ENCODE results near the gene TNFAIP6.
"Not testable (repeated sequence)": the region's sequence is repeated elsewhere in the genome, so short reads cannot be mapped to it uniquely, and the experiment has no call there.

TNFAIP6 gene

DNA sequence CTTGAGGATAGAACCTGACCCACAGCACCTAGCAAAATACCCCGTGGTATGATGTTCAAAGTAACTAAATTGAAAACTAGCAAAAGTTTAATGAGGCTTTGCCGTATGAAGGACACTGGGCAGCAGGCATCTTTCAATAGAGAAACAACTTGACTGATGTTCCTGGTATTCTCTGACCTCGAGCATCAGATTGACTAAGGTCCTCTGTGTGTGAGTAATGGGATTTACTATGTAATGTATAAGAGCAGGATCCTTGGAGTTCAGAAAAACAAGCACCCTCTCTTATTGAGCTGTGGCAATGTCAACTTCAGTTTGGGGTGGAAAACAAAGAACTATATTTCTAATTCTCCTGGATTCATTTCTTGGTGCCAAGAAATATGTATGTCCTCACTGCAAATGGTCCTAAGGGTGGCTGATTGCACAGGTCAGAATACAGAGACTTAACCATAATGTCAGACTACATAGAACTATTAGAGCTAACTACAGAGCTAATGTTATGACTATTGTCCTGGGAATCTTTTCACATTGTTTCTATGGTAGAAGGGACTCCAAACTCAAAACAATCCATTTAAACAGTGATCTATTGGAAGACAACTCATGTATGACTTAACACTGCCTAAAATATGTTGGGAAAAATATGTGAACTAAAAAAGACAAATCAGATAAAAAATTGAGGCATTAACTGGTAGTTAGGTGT lies 4.4 kb downstream of the TNFAIP6 start:
- DNase-seq = peak; percentile 77

DNA sequence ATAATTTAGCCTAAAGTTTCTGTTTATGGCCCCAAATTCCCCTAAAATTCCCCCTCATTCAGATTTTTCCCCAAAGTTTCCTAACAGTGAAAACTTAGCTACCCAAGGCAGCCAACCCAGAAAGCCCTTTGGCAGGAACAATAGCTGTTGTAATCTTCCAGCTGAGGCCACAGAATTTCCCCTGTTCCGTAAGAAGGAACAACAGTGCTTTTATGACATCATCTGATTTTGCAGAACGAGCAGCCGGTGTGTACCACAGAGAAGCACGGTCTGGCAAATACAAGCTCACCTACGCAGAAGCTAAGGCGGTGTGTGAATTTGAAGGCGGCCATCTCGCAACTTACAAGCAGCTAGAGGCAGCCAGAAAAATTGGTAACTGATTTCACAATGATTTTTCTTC lies 6.3 kb downstream of the TNFAIP6 start:
- DNase-seq = no peak

DNA sequence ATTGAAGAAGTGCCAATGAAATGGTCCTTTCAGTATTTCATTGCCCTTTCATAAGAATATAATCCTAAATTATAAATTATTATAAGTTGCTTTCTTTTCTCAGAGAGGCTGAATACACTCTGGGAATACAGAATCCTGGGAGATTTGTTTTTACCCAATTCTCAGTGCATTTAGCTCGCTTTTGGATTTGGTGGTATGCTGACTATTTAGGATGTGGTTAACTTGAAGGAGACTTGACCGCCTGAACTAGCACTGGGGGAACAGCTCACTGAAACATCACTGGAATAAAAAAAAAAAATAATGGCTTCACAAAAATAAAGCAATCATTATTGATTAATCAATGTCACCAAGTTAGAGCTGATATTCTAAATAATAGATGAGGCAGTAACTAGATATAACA lies 10.2 kb downstream of the TNFAIP6 start:
- peak; percentile 82 for DNase-seq

DNA sequence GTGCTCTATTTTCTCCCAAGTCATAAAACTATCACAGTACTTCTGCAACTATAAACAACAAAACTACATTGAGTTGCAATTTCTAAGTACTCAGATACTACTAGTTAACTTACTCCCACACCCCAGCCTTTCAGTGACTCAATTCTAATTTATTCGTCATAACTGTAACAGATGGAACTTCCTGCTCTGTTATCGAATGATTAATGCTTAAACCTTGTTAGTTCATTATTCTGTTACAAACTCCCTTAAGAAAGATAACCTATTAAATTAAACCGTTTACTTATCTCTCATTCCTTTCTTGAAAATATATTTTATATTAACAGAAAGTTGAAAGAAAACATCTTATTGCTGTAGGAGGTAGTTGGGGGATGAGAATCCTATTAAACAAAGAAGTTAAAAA lies 17.0 kb downstream of the TNFAIP6 start:
- DNase-seq = peak; percentile 82

DNA sequence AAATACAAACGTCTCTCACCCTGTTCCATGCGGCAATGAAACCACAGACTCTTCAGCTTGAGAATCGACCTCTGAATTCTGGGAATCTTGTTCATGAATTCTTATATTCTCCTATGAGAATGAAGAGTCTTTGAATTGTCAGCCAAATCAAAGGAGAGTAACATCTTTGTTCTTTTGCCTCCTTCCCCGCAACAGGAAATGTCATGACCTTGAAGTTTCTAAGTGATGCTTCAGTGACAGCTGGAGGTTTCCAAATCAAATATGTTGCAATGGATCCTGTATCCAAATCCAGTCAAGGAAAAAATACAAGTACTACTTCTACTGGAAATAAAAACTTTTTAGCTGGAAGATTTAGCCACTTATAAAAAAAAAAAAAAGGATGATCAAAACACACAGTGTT lies 21.8 kb downstream of the TNFAIP6 start:
- no peak for DNase-seq

DNA sequence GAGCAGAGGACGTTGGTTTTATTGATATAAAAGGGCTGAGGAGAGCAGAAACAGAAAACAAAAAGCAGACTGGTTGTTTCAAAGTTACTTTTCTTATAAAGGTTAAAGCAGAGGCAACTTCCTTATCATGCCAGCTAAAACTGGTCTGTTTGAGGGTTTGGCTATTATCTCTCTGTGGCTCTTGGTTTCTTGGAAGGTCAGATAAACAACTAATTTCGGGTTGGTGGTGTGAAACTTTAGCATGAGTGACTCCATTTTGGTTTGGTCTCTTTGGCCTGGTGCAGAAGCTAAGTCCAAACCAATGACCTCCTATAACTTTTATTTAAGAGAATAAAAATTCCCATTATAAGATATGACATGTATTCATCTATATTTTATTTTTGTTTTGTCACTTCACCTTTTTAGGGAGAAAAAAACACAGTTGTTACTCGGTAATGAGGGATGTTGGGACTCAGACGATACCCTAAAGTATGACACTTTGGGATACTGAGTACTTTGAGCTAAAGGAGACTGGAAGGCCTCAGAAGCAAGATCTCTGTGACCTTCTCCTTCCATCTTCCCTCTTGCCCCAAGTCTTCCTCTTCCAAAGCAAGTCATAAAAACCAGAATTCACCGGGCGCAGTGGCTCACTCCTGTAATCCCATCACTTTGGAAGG lies 23.3 kb downstream of the TNFAIP6 start:
- DNase-seq = no peak

DNA sequence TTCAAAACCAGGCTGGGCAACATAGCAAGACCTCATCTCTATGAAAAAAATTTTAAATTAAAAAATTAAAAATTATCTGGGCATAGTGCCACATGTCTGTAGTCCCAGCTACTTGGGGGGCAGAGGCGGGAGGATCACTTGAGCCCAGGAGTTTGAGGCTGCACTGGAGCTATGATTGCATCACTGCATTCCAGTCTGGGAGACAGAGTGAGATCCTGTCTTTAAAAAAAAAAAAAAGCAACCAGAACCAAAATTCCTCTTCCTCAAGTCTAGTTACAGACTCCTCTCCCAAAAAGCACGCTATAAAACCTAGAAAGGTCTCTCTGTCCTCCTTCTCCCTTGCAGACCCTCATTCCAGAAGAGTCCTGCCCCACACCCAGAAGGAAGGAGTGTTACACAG lies 23.9 kb downstream of the TNFAIP6 start:
- peak; percentile 83 for DNase-seq

DNA sequence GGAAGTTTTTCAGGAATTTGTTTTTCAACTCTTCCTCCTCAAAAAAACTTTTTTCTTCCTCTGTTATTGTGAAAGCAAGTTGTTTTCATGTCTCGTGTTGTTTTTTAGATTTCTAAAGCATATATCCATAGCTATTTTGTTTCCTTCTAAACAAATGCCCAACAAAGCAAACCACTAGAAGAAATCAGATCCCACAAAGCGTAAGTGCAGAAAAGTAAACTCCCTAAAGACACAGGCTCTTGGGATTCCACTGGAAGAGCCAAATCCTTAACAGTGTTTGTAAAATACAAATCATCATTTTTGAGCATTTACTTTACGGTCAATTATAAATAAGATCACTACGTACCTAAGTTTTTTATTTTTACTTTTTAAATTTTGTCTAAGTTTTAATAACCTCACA lies 30.6 kb downstream of the TNFAIP6 start:
- no peak for DNase-seq

DNA sequence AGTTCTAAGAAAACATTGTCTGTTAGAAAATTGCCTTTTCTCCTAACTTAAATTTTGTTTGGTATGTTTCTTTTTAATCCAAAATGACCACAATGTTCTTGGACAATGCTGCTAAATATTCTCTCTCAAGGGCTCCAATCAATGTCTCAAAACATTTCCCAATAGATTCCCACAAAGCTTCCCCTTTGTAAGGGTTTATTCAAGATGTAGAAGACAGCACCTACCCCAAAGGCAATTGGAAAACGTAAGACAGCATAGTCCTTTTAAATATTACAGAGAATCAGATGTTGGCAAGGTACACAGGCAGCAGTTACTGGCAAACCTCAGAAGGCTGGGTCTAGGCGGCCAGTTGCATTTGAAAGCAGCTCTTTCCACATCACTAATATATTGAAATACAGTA lies 34.0 kb downstream of the TNFAIP6 start:
- DNase-seq = no peak

DNA sequence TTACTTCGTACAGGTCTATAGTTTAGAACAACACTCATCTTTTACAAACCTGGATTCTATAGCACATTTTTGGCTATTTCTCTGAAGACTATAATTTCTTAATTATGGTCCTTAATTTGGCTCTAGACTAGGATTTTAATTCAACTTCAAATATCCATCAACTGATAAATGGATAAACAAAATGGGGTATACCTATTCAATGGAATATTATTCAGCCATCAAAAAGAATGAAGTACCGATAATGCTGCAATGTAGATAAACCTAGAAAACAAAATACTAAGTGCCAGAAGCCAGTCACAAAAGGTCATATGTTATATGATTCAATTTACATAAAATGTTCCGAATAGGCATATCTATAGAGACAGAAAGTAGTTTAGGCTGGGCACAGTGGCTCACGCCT lies 37.1 kb downstream of the TNFAIP6 start:
- no peak for DNase-seq

DNA sequence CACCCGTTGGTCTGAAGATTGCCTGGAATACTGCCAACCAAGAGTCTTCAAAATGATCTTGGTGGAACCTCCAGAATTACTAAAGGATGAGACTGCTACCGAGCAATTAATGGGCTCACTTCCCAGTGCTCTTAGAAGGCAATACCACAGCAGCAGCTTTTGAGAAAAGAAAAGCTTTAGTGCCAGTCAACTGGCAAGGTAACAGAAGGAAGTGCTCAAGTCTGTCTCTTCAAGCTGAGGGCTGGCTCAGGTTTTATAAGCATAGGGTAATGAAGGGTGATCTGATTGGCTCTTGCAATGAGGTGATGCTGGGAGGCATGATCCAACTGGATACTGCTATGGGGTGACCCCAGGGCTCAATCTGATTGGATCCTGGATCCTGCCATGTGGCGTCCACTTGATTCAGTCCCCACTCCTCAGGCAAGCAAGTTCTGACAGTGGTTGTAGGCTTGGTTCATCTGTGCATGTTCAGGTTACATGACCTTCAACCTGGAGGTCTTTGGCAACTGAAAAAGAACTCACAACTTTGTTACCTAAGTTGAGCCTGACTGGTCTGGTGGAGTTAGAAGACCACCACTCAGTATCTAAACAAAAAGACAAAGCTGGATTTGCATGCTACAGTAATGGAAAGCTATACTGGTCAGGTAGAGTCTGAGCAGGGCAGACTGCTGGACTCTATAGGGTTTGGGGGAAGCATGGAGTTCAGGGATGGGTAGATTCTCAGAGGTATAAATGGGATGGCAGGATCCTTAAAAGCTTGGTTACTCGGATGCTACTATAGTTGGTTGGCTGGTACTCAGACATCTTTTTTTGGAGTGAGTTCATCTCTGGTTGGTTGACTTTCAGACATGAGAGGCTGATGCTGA lies 38.4 kb downstream of the TNFAIP6 start:
- DNase-seq = no peak

DNA sequence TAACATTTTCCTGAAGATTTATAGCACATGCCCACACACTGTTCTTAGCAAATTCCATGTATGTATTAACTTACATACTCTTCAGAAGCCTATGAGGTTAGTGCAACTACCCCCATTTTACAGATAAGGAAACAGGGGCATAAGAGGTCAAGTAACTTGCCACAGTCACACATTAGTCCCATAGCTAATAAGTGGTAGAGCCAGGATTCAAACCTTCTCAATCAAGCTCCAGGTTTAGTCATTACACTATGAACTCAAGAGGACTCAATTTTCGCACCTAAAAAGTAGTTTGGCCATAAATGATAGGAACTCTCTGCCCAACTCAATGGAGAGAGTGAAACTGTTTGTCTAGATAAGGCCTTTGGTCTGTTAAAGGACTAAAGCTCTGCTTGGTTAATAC lies 42.6 kb downstream of the TNFAIP6 start:
- no peak for DNase-seq

DNA sequence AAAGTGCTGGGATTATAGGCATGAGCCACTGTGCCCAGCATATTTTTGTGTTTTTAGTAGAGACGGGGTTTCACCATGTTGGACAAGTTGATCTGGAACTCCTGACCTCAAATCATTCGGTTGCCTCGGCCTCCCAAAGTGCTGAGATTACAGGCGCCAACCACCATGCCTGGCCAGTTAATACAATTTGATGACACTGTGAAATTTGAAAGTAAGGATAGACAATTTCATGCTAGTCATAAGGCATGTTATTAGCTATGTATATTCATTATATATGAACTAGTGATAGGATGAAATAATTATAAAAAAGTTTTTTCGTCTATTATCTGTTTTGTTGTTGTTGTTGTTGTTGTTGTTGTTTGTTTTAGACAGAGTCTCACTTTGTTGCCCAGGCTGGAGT lies 43.8 kb downstream of the TNFAIP6 start:
- DNase-seq = no peak

DNA sequence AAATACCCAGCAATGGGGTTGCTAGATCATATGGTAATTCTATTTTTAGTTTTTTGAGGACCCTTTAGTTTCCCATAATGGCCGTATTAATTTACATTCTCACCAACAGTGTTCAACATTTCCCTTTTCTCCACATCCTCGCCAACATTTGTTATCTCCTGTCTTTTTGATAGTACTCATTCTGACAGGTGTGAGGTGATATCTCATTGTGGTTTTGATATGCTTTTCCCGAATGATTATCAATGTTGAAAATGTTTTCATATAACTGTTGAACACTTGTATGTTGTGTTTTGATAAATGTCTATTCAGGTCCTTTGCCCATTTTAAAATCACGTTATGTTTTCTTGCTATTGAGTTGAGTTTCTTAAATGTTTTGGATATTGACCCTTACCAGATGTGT lies 46.5 kb downstream of the TNFAIP6 start:
- DNase-seq = no peak

DNA sequence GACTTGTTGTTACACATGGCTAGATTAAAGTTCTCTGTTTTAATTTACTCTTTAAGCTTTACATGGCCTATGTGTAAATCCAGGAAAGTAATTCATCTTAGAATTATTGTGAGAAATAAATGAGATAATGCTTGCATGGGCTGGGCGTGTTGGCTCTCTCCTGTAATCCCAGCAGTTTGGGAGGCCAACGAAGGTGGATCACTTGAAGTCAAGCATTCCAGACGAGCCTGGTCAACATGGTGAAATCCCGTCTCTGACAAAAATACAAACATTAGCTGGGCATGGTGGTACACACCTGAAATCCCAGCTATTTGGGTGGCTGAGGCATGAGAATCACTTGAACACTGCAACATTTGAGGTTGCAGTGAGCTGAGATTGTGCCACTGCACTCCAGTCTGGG lies 48.0 kb downstream of the TNFAIP6 start:
- no peak for DNase-seq

DNA sequence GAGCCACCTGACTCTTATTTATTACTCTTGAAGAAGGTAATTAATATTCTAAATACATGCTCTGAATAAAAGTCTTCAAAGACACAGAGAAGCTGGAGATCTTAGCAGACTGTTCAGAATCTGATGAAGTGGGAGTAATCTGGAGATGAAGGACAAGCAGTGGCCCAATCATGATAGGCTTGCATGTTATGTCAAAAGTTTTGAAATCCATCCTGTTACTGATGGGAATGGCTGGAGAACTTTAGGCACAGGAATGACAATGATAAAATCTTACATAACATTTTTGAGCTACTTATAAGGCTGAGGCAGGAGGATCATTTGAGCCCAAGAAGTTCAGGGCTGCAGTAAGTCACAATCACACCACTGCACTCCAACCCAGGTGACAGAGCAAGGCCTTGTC lies 49.9 kb downstream of the TNFAIP6 start:
- DNase-seq = no peak

DNA sequence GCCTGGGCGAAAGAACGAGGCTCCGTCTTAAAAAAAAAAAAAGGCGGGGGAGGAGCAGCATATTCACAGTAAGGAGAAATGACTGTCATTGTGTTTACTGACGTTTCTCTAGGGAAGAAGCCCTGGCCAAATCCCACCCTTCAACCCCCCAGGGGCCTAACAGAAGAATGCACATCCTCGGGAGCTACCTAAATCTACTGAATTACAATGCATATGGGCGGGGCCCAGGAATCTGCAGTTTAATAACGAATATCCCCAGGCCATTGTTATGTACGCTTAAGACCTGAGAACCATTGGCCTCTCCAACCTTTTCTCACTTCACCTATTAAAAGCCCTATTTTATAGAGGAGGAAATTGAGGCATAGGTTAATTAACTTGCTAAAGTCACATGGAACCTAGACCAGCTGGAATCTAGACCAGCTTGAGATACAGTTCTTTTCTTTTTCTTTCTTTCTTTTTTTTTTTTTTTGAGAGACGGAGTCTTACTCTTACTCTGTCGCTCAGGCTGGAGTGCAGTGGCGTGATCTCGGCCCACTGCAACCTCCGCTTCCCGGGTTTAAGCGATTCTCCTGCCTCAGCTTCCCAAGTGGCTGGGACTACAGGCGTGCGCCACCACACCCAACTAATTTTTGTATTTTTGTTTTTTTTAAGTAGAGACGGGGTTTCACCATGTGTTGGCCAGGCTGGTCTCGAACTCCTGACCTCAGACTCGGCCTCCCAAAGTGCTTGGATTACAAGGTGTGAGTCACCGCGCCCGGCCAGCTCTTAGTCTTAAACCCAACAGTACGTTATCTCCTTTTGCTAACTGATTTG lies 51.6 kb downstream of the TNFAIP6 start:
- DNase-seq = no peak

DNA sequence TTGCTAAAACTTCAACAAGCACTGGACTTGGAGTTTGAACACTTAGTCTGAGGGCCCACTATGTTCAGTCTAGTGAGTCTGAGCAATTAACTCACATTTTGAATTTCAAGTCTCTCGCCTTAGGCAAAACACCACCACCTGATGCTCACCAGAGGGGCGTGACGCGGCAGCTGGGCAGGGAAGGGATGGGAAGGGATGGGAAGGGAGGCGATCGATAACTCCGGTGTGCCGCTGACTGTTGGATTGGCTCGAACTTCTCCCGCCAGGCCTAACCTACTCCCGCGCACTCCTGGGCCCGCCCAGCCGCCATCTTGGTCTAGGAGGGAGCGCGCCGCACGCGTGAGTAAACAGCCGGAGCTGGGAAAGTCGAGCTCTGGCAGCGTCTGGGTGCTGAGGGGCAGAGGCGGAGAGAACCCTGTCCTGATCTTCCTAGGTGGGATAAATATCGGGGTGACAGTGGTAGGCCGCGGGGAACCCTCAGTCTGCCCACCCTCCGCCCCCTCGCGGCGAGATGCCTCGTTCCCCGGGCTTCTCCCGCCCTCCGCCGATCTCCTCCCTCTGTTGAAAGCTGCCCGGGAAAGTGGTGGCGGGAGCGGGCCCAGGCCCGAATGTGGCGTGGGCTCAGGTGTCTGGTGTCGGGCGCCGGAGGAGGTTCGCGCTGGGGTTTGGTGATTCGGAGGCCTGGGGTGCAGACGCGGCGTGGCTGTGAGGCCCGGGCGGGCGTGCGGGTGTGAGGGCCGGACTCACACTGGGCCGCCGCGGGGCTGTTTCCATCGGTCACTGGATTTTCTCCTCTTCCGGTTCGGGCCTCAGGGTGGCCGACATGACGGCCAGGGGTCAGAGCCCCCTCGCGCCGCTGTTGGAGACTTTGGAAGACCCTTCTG lies 52.5 kb downstream of the TNFAIP6 start, which contains the start of gene RIF1:
RIF1 (plus strand) TSS at position 302 of the 884 bp plus-strand sequence; CDS start at position 824, 522 bp downstream.
- peak; percentile 94 for DNase-seq

DNA sequence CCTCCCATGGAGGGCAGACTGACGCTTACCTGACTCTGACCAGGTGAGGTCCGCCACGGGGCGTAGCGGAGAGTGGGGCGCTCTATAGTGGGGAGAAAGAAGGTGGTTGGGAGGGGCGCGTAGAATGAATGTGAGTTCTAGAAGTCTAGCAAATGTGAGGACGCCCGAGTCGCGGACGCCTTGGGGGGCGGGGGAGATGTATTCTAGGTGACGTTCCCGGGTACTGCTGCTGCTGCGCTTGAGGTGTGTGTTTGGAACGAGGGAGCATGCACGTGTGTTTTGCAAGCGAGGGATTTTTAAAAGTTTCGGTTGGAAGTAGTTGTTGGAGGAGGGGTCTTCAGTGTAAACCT lies 53.1 kb downstream of the TNFAIP6 start:
- peak; percentile 19 for DNase-seq

DNA sequence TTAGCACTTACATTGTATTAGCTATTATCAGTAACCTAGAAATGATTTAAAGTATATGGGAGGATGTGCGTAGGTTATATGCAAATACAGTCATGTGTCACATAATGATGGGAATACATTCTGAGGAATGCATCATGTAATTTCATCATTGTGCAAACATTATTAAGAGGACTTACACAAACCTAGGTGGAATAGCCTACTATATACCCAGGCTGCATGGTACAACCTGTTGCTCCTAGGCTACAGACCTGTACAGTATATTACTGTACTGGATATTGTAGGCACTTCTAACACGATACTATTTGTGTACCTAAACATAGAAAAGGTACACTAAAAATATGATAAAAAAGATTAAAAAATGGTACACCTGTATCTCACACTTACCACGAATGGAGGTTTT lies 60.3 kb downstream of the TNFAIP6 start:
- no peak for DNase-seq

DNA sequence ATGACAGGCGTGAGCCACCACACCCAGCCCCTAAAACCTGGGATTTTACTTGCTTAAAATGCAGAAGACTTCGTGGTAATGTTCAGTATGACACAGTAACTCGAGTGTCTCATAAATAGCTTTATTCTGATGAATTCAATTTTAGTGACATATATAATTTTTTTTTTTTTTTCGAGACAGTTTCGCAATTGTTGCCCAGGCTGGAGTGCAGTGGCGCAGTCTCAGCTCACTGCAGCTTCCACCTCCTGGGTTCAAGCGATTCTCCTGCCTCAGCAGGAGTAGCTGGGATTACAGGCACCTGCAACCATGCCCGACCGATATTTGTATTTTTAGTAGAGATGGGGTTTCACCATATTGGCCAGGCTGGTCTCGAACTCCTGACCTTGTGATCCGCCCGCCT lies 64.3 kb downstream of the TNFAIP6 start:
- not testable (repeated sequence) for DNase-seq

Data from fibroblast of skin of back (primary cell).